ENCODE data around the gene PGP.
A peak's percentile ranks its signal among the peaks of the same experiment; 100 is the strongest.

The PGP gene

DNA sequence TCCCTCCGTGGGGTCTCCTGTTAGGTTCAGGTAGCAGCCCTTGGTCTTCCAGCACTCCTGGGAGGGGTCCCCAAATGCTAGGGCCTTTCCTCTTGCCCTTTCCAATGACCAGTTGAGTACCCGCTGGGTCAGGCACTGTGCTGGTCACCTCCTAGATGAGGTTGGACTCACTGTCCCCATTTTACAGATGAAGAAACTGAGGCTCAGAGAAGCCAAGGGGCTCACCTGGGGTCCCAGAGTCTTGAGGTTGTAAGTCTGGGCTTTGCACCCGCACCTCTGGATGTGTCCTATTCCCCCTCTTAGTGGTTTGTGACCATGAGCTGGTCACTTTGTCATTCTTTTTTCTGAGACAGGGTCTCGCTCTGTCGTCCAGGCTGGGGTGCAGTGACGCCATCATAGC lies 16.9 kb downstream of the PGP start:
- DNase-seq, result no peak

DNA sequence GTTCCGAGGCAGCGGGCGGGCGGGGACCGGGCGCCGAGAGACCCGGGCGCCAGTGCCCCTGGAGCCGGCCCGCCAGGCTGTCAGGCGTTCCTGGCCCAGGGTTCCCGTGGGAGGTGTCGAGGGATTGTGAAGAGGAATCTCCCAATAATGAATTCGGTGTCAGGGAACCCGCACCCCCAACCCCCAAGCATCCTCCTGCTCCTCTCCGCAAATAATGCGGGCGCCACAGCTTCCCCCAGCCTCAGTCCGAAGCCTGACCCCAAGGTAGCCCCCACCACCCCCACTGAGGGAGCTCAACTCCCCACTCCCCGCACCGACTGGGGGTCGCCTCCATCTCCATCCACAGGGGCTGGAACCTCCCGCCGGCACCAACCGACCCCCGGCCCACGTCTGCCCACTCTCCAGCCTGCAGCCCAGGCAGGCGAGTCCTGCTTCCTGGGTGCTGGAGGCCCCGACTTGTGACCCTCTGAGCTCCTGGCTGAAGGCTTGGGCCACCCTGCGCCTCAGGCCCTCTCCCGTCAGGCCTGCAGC lies 17.6 kb downstream of the PGP start:
- DNase-seq, result no peak

DNA sequence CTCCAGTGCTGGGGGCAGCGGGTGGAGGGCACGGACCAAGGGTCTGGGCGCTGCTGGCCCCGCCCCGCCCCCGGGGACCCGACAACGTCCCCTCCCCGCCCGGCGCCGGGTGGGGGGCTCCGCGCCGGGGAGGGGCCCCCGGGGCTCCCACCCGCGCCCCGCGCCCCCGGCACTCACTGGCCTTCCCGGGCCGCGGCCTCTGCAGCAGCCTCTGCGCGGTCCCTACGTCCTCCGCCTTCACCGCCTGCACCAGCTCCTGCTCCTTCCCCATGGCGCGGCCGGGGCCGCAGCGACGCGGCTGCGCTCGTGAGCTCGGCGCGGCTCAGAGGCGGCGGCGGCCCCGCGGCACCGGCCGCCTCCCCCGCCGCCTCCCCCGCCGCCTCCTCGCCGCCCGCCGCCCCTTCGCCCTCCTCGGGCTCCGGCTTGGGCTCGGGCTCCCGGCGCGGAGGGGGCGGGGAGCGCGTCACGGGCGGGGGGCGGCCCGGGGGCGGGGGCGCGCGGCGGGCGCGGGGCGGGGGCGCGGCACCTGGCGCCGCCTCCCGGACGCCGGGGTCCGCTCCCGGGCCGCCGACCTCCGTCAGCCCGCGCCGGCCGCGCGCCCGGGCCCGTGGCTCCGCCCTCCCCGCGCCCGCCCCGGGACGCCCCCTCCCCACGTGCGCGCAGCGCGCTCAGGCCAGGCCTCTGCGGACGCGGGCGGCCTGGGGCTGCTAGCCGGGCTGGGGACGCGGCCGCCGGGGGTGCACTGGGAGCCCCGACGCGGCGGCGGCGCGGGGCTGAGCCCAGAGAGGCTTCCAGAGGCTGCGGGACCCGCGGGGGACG lies 18.3 kb downstream of the PGP start, which contains the start of gene CASKIN1:
Gene CASKIN1, minus strand, starts transcription at position 444 of the 819 bp plus-strand sequence. Its CDS starts 173 bp downstream, at position 271.
- DNase-seq, result no peak

DNA sequence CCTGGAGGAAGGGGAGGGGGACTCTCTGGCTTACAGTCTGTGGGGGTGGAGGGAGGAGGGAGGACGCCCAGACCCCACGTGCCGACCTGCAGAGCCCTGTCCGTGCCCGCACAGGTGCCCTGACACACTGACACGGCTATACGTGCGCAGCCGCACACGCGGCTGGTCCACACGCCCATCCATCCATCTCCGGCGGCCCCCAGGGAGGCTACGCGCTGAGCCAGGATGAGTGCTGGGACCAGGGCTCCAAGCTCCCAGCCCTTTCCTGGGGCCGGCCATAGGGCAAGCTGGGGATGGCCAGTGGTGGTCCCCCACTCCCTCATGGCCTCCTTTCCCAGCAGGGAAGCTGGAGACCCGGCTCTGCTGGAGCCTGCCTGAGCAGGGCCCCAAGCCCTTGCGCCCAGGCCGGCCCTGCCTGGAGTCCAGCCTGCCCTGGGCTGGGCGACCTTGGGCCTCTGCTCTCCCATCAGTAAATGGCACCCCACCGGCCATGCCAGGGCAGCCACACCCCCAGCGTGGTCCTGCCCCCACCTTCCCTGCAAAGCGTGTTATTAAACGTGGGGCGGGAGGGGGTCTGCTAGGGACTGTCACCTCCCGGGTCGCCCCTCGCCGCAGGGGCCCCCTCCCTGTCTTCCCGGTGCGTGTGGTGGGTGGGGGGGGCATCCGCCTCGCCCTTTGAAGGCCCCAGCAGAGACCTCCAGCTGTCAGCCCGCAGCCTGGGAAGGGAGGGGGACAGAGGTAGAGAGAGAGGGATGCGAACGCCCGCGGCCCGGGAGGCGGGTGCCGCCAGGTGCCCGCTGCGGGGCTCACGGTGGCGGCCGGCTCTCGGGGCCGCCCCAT lies 19.1 kb downstream of the PGP start:
- no peak for DNase-seq

DNA sequence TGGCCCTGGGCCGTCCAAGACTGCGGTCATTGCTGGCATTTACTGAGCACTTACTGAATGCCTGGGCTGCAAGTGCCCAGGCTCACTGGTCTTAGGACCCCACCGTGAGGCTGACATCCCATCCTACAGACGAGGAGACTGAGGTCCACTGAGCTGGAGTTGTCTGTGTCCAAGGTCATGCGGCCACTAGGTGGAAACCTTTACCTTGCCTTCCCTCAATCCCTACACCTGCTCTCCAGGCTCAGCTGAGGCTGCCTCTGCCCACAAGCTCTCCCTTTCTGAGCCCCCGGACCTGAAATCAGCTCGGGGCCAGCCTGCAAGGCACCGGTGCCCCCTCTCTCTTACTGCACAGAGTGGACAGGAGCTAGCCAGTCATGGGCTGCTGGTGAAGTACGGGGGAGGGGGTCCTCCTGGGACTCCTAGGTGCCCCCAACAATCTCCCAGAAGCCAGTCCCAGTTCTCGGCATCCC lies 19.8 kb downstream of the PGP start:
- DNase-seq, result peak; percentile 36

DNA sequence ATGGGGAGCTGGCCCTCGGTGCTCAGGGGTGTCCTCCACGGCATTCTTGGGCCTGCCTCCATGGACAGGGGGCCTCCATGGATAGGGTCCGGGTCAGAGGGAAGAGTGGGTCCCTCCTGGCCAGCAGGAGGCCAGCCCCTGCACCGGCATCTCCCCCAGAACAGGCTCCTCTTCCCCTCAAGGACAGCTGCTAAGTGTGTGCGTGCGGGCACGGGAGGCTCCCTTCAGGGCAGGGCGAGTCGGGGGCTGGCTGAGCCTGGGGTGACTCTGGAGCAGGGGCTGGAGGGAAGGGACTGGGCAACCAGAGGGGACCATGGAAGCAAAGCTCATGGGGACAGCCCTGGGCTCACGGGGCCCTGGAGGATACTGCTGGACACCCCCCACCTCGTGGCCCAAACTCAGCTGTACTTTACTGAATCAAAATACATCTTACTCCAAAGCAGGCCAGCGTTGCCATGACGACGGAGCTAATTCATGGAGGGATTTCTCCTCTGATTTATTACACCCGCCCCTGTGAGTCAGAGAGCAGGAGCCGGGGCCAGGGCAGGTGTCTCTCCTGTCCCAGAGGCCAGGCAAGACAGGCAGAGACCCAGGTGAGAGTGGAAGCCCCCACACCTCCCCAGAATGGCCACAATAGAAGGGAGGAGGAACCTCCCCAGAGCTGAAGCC lies 20.3 kb downstream of the PGP start:
- DNase-seq, result no peak

DNA sequence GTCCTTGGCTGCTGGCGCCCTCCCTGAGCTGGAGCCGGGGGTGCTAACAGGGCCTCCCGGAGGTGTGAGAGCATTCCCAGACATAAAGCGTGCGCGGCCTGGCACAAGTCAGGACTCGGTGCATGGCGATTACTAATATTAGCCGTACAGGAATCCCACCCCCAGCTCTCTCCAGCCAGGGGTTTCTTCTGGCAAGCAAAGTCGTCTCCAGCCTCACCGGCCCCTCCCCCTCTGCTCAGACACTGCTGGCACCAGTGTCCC lies 23.3 kb downstream of the PGP start:
- no peak for DNase-seq

DNA sequence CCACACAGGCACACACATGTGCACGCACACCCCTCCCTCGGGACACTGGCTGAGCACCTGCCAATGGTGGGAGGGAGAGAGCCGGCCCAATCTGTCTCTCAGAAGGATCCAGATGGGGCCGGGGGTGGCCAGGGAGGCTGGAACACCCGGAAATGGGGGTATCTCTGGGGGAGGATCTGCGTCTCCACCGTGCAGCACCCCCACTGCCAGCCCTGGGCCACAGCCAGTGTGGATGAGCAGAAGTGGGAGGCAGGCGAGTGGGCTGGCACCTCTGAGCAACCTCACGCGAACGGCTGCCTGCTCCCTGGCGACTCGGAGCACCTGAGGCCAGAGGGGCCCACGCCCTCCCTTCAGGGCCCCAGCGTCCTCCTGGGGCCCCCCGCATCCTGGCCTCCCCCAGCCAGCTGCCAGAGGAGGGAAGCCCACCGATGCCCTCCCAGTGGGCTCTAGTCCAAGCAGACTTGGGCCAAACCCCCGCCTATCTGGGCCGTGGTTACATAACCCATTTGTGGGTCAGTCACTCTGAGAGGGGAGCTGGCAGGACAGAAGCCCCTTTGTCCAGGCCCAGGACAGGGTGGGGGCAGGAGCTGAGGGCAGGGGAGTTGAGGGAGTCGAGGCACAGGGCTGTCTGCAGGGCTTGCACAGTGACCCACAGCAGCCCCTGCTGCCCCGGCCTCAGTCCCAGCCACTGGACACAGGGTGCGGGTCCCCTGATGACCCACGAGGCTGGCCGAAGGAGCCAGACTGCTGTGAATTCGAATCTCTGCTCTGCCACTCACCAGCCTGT lies 23.8 kb downstream of the PGP start:
- DNase-seq, result no peak

DNA sequence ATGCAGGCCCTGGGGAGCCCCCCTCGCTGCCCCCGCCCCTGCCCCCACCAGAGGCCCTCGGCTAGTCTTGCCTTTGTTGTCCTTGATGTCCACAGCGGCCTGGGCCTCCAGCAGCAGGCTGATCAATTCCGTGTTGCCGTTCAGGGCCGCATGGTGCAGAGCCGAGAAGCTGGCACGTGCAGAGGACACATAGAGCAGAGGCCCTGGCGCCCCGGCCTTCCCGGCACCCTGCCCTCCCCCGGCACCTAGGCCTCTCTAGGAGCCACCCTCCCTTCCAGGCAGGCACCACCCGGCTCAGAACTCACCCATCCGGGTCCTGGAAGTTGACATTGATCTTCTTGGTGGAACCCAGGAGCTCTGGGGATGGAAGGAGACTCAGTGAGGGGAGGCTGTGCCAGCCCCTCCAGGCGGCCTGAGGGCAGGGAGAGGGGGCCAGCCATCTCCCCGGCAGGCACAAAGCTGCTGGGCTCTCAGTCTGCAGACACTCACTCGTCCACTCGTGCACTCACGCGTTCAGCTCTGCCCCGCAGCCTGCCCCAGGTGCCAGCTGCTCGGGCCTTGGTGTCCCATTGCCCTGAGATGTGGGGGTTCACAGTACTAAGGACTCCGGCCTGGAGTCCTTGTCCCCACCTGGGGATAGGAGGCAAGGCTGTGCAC lies 24.5 kb downstream of the PGP start:
- DNase-seq, result no peak

DNA sequence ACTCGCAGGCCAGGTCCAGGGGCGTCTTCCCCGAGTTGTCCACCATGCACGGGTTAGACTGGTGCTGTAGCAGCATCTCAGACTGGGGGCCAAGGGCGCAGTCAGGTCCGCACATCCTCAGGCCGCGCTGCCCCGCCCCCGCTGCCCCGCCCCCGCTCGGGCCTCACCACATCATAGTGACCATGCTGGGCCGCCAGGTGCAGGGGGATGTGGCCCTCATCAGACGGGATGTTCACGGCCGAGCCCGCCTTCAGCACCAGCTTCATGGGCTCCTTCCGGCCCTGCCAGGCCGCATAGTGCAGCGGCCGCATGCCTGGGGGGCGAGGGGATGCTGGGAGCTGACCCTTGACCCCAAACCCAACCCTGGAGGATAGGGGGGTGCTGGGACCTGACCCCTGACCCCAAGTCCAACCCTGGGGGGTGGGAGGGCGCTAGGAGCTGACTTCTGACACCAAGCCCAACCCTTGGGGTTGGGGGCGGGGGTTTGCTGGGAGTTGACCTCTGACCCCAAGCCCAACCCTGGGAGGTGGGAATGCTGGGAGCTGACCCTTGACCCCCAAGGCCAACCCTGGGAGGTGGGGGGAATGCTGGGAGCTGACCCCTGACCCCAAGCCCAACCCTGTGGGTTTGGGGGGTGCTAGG lies 25.3 kb downstream of the PGP start:
- DNase-seq, result no peak

DNA sequence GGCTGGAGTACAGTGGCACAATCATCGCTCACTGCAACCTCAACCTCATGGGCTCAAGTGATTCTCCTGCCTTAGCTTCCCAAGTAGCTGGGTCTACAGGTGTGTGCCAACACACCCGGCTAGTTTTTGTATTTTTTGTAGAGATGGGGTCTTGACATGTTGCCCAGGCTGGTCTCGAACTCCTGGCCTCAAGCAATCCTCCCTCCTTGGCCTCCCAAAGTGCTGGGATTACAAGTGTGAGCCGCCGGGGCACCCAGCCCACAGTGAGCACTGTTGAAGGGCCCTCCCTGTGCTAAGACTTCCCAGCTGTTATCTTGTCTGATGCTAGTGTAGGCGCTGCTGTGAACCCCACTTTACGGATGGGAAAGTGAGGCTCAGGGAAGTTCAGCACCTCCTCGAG lies 26.2 kb downstream of the PGP start:
- no peak for DNase-seq

DNA sequence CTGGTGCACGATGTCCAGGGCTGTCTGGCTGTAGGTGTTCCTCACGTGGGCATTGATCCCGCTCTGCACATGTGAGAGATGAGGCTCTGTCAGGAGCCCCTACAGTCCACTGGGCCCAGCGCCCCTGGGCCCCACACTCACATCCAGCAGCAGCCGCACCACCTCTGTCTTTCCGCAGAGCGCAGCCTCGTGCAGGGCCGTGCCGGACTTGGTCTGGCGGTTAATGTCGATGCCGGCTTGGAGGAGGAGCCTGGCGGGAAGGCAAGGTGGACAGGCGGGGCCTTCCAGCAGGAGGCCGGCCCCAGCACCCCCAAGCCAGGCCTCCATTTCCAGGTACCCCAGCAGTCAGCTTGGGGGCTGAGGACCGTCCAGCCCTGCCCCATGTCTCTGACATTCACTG lies 27.4 kb downstream of the PGP start:
- DNase-seq, result no peak

DNA sequence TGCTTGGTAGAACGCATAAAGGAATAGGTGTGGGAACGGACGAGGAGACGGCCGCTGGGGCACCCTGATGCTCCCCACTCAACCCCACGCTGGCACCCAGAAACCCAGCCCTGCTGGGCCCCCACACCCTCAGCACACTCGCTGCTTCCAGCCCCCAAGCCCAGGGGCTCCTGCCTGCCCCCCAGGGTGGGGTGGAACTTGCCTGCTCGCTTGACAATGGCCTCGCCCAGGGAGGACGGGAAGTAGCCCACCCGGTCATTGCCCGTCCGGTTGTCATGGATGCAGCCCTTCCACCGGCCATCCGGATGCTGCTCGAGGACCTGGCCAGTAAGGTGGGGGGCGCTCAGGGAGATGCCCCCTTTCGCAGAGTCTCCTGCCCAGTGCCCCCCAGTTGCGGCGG lies 28.1 kb downstream of the PGP start:
- no peak for DNase-seq

DNA sequence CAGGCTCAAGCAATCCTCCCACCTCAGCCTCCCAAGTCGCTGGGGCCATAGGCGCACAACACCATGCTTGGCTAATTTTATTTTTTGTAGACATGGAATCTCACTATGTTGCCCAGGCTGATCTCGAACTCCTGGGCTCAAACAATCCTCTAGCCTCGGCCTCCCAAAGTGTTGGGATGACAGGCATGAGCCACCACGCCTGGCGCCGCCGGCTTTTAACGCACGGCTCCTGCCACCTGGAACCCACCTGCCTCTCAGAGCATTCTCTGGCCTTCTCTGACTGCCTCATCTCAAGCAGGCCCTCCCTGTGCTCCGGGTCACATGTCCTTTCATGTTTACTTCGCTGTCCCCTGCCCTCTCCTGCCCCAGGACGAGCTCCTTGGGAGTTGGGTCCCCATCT lies 28.6 kb downstream of the PGP start:
- no peak for DNase-seq

DNA sequence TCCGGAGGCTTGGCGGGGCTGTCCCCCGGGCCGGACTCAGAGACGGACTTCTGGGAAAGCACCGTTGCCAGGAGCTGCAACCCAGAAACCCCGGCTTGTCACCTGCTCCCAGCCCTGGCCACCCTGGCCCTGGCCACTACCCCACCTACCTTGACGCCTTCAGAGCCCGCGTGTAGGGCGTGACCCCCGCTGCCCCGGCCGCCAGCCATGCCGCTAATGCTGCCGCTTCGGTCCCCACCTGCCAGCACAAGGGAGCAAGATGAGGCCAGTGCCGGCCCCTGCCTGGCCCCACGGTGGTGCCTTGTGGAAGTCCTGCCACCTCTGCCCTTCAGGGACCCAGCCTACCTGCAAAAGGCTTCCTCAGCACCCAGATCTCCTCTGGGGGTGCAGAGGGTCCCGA lies 29.7 kb downstream of the PGP start:
- no peak for DNase-seq

DNA sequence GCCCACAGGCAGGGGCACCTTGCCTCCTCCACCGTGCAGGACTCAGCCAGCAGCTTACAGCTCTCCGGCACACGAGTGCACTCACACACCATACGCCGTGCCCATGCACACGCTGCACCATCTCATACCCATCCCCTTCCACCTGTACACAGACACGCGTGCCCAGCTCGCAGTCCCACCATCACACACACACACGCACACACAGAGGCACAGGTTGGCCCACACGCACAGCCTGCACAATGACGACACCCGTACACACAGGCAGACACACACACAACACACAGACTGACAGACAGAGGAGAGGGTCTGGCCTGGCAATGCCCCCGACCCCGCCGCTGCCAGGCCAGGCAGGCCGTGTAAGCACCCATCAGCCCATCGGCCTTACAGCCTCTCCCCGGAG lies 30.3 kb downstream of the PGP start:
- DNase-seq, result no peak

DNA sequence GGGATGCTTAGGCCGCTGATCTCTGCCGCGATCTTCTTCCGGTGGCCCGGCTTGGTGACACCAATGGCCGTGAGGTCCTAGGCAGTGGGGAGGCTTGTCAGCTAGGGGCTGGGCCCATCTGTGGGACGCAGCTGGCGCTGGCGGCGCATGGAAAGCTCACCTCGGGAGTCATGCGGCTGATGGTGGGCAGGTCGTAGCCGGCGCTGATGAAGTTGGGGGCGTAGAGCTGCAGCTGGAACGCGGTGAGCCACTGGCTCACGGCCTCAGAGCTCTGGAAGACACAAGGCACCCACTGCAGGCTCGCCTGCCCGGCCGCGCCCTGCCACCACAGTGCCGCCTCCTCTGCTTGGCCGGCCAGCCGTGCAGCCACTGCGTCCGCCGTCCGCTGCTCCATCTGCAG lies 31.0 kb downstream of the PGP start:
- no peak for DNase-seq

DNA sequence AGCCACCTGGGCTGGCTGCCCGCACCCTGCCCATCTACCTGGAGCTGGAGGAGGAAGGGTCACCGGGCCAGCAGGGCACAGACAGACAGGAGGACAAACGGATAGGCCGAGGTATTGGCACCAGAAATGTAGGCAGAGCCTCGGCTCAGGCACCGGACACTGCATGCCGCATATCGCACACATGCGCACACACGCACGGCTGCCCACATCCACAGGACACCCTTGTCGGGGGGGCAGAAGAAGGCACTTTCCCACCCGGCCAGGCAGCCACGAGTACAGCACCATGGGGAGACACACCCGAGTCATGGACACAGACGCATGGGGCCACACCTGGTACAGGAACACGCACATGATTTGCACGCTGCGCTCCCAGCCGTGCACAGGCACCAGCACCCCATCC lies 32.7 kb downstream of the PGP start:
- no peak for DNase-seq

DNA sequence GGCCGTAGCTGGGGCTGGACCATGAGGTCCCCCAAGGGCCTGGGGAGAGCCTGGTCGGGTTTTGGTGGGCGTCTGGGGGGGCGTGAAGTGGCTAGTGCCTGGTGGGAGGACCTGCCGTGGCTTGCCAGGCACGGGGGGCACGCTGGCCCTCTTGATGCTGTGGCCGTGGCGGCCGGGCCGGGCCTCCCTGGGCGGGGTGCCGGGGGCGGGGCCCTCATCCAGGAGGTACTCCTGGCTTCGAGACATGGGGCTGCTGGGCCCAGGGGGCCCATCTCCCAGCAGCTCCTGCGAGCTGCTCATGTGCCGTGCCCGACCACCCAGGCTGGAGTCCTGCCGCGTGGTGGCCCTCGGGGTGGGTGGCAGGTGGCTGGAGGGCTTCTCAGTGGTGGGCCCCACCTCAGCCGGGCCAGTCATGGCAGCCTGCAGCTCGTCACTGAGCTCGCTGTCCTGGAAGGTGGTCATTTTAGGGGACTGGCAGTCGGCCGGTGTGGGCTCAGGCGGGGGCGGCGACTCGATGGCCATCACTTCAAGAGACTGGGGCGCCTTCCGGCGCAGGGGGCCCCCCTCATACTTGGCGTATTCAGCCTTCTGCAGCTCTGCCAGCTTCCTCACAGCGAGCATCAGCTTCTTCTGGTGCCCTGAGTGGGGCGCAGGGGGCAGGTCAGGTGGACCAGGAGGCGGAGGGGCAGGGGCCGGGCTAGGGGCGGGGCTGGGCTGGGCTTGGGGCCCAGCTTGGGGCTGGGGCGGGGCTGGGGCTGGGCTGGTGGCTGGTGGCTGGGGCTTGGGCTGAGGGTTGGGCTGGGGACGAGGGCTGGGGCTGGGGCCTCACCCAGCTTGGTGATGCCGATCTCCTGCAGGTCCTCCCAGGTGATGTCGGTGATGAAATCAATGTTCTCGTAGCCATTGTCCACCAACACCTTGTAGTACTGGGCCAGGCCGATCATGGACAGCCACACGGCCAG lies 33.4 kb downstream of the PGP start:
- no peak for DNase-seq

DNA sequence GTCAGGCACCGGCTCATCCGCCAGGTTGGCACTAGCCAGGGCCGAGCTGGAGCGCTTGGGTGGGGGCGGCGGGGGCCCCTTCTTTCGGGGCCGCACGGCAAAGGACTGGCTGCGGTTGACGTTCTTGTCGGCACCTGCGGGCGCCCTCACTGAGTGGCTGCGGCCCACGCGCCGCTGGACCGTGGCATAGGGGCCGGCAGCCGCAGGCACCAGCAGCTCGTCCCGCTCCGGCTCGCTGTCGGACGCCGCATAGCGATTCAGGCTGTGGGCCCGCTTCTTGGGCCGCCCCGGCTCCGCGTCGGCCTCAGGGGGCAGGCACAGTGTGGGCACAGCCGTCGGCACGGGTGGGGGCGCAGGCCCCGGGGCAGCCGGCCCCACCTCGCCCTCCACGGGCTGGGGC lies 34.2 kb downstream of the PGP start:
- no peak for DNase-seq

Measured in stimulated activated CD4-positive, alpha-beta T cell treated with anti-CD3 and anti-CD28 coated beads, Interleukin-4, amount 100 ng/mL, for 1 hour (primary cell).